ENCODE results near the gene EMC10. TPM values are rescaled to one million over a fixed set of nuclear protein-coding genes. Genes with fewer than 3 reads are reported as not detected.

EMC10 gene
- total RNA-seq, 1 donor from 2014 or later: 144 TPM

DNA sequence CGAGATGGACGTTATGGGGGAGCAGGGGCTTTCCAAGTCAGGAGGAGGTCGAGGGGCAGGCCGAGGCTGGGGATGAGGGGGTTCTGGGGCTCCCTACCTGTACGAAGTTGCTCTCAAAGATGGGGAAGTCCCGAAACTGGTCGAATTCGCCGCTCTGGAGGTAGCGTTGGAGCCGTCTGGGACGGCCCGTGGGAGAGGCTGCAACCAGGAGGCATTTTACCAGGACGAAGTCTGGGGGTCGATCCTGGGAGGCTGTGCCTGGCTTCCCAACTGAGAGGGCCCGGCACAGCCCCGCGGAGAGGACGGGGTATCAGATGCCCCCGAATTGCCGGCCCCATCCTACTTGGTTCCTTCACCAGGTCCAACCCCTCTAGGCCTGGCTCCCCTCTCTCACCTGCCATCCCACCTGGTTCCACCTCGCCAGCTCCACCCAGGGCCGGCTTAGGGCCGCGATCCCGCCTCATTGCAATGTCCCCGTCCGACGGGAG lies 527 bp upstream of the EMC10 start:
- no peak for DNase-seq (ENCODE audit: low spot score)
- Mint-ChIP-seq H3K27me3 (ENCODE audit: low read depth) (no peaks in the 10 kb centered on the region), H3K27ac (ENCODE audit: unreplicated experiment) (peak overlapping the region; percentile 41), H3K9me3 (ENCODE audit: low read depth) (no peaks in the 10 kb centered on the region), H3K36me3 (ENCODE audit: low read depth) (peaks cover 5% of the 10 kb centered on the region), H3K4me1 (ENCODE audit: low read depth) (peaks cover 18% of the 10 kb centered on the region), H3K4me3 (ENCODE audit: unreplicated experiment) (peak overlapping the region; percentile 97)
- no peak for TF ChIP-seq CTCF (IDR thresholded peaks at IDR 0.05)

GRCh38 chr19:50476907-50477238 lies 566 bp downstream of the EMC10 start:
- H3K36me3 Mint-ChIP-seq (ENCODE audit: low read depth): peaks cover 8% of the 10 kb centered on the region
- H3K9me3 Mint-ChIP-seq (ENCODE audit: low read depth): no peaks in the 10 kb centered on the region
- H3K4me3 Mint-ChIP-seq (ENCODE audit: unreplicated experiment): peak overlapping the region; percentile 97
- H3K4me1 Mint-ChIP-seq (ENCODE audit: low read depth): peaks cover 18% of the 10 kb centered on the region
- H3K27ac Mint-ChIP-seq (ENCODE audit: unreplicated experiment): peak overlapping the region; percentile 87
- TF ChIP-seq CTCF (IDR thresholded peaks at IDR 0.05): no peak
- H3K27me3 Mint-ChIP-seq (ENCODE audit: low read depth): no peaks in the 10 kb centered on the region
- no peak for DNase-seq (ENCODE audit: low spot score)

- no peaks in the 10 kb centered on the region for H3K9me3 Mint-ChIP-seq (ENCODE audit: low read depth)
- peaks cover 18% of the 10 kb centered on the region for H3K4me1 Mint-ChIP-seq (ENCODE audit: low read depth)
Observed at GRCh38 chr19:50477751-50478515, 1.6 kb downstream of the EMC10 start.

DNA sequence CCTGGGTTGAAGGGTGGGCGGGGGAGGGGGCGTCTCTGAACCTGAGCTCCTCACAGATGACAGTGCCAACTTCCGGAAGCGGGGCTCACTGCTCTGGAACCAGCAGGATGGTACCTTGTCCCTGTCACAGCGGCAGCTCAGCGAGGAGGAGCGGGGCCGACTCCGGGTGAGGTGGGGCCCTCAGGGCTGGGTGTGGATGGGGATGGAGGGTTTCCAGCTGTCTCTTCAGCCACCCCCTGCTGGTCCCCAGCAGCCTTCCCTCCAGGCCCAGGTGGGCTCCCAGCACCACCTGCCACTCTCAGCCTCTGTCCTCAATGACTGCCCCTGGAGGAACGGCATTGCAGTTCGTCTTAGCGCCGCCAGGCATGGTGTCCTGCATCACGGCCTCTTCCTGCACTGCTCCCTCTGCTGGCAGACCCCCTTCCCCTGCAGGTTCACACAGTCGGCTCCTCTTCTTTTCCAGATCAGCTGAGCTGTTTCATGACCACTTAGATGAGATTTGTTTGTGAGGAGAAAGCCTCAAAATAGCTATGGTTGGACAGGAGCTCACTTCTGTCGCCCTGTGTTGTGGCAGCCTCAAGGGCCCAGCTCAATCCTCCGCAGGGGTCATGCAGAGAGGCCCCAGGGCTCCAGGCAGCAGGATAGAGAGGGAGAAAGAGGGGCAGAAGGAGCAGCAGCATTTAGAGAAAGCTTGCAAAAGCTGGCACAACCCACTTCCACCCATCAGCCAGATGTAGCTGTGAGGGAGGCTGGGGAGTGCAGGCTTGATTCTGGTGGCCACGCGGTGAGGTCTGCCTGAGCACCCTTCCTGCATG lies 2.8 kb downstream of the EMC10 start:
- Mint-ChIP-seq H3K4me3 (ENCODE audit: unreplicated experiment) (no peak overlapping the region), H3K27me3 (ENCODE audit: low read depth) (no peaks in the 10 kb centered on the region), H3K27ac (ENCODE audit: unreplicated experiment) (no peak overlapping the region), H3K36me3 (ENCODE audit: low read depth) (peaks cover 8% of the 10 kb centered on the region), H3K4me1 (ENCODE audit: low read depth) (peaks cover 18% of the 10 kb centered on the region), H3K9me3 (ENCODE audit: low read depth) (no peaks in the 10 kb centered on the region)
- TF ChIP-seq CTCF (IDR thresholded peaks at IDR 0.05): peak; percentile 77
- DNase-seq (ENCODE audit: low spot score): peak; percentile 81

More at GRCh38 chr19:50477751-50478515, 1.6 kb downstream of the EMC10 start:
- no peak for TF ChIP-seq CTCF (IDR thresholded peaks at IDR 0.05)
- Mint-ChIP-seq H3K4me3 (ENCODE audit: unreplicated experiment) (peak overlapping the region; percentile 97), H3K27ac (ENCODE audit: unreplicated experiment) (no peak overlapping the region), H3K27me3 (ENCODE audit: low read depth) (no peaks in the 10 kb centered on the region), H3K36me3 (ENCODE audit: low read depth) (peaks cover 8% of the 10 kb centered on the region)
- DNase-seq (ENCODE audit: low spot score): peak; percentile 60

- Mint-ChIP-seq H3K27me3 (ENCODE audit: low read depth) (no peaks in the 10 kb centered on the region), H3K9me3 (ENCODE audit: low read depth) (no peaks in the 10 kb centered on the region), H3K36me3 (ENCODE audit: low read depth) (peaks cover 8% of the 10 kb centered on the region), H3K4me3 (ENCODE audit: unreplicated experiment) (no peak overlapping the region), H3K4me1 (ENCODE audit: low read depth) (peaks cover 18% of the 10 kb centered on the region), H3K27ac (ENCODE audit: unreplicated experiment) (no peak overlapping the region)
- no peak for TF ChIP-seq CTCF (IDR thresholded peaks at IDR 0.05)
- peak; percentile 86 for DNase-seq (ENCODE audit: low spot score)
Observed at GRCh38 chr19:50479761-50480251, 3.5 kb downstream of the EMC10 start.

Data from chondrocyte (in vitro differentiated cells).